Activated gamma-delta T cell treated with anti-CD3 and anti-CD28 coated beads, Interleukin-2, amount 50 U/mL, for 16 hours (primary cell): Measurements from ENCODE around the gene SLC25A11.

ENCODE experiments used
- DNase-seq: peaks from one replicate; pipeline ENCODE4 v3.0.0-alpha.2; 2020; ENCODE audit warnings: low read depth

SLC25A11 gene

GRCh38 chr17:4939796-4940554 is at the start of gene SLC25A11, which contains the start of gene RNF167:
SLC25A11 (minus strand) TSS chr17:4940046; CDS start chr17:4939910, 136 bp downstream.
RNF167 (plus strand) TSS chr17:4940268; CDS start chr17:4940910, 642 bp downstream.
- peak; percentile 91 for DNase-seq

GRCh38 chr17:4987767-4988567 is 48.1 kb upstream of the SLC25A11 start:
- no peak for DNase-seq

GRCh38 chr17:4986951-4987766 is 47.3 kb upstream of the SLC25A11 start, which contains the start of gene CAMTA2:
CAMTA2 (minus strand) TSS chr17:4987675; CDS start chr17:4986222, 1,453 bp downstream.
- DNase-seq = peak; percentile 78

GRCh38 chr17:4986403-4986802 is 46.6 kb upstream of the SLC25A11 start:
- DNase-seq = no peak

- DNase-seq = no peak
These were observed 42.5 kb upstream of the SLC25A11 start for GRCh38 chr17:4982305-4982704.

GRCh38 chr17:4980644-4981216 is 40.9 kb upstream of the SLC25A11 start:
- no peak for DNase-seq

GRCh38 chr17:4978726-4979125 is 38.9 kb upstream of the SLC25A11 start:
- DNase-seq = no peak

GRCh38 chr17:4974115-4974670 is 34.3 kb upstream of the SLC25A11 start:
- DNase-seq = no peak

GRCh38 chr17:4973256-4974114 is 33.6 kb upstream of the SLC25A11 start:
- DNase-seq = no peak

GRCh38 chr17:4972752-4973151 is 32.9 kb upstream of the SLC25A11 start:
- DNase-seq = no peak

- DNase-seq = no peak
These were observed 32.5 kb upstream of the SLC25A11 start for GRCh38 chr17:4972322-4972721.

GRCh38 chr17:4971826-4972225 is 32.0 kb upstream of the SLC25A11 start:
- DNase-seq = no peak

GRCh38 chr17:4970273-4970672 is 30.4 kb upstream of the SLC25A11 start:
- no peak for DNase-seq

- DNase-seq = no peak
These were observed 29.8 kb upstream of the SLC25A11 start for GRCh38 chr17:4969551-4970173.

GRCh38 chr17:4969047-4969550 is 29.3 kb upstream of the SLC25A11 start:
- peak; percentile 22 for DNase-seq

- DNase-seq = no peak
These were observed 28.7 kb upstream of the SLC25A11 start for GRCh38 chr17:4968486-4969046.

- peak; percentile 91 for DNase-seq
These were observed 28.0 kb upstream of the SLC25A11 start, which contains the start of gene SPAG7 for GRCh38 chr17:4967539-4968485. SPAG7 (minus strand) TSS chr17:4967817; CDS start chr17:4967804, 13 bp downstream.
